Central memory CD8-positive, alpha-beta T cell (primary cell): Measurements from ENCODE around the gene PATL2.
A peak's percentile ranks its signal among the peaks of the same experiment; 100 is the strongest.
"Not testable (repeated sequence)": the region's sequence is repeated elsewhere in the genome, so short reads cannot be mapped to it uniquely, and the experiment has no call there.

Experiments
- ATAC-seq: fragments of 150-1000 bp; cut with Tn5 transposase; replicated peaks from 2 replicates; pipeline ENCODE4 v1.10.0; 2022; ENCODE audit warnings: mild to moderate bottlenecking, moderate FRiP score, moderate number of reproducible peaks; ENCODE audit not compliant: poor library complexity, severe bottlenecking; ENCODE audit errors: extremely low read depth
- DNase-seq, 2 donors: peaks; one replicate each; pipeline ENCODE4 v3.0.0; 2021; ENCODE audit warnings: low spot score in 2 of 2
- H3K27ac Mint-ChIP-seq: one replicate; pipeline ENCODE4 v1.8.0; 2022; ENCODE audit warnings: low read depth, mild to moderate bottlenecking, moderate library complexity, mixed read lengths
- H3K27me3 Mint-ChIP-seq: one replicate; pipeline ENCODE4 v1.8.0; 2022; ENCODE audit warnings: mixed read lengths
- H3K36me3 Mint-ChIP-seq: one replicate; pipeline ENCODE4 v1.8.0; 2022; ENCODE audit warnings: mild to moderate bottlenecking, moderate library complexity, mixed read lengths; ENCODE audit not compliant: insufficient read depth
- H3K4me1 Mint-ChIP-seq: one replicate; pipeline ENCODE4 v1.8.0; 2022; ENCODE audit warnings: mixed read lengths
- H3K4me3 Mint-ChIP-seq: one replicate; pipeline ENCODE4 v1.8.0; 2022; ENCODE audit warnings: mild to moderate bottlenecking, moderate library complexity, mixed read lengths
- H3K9me3 Mint-ChIP-seq: one replicate; pipeline ENCODE4 v1.8.0; 2022; ENCODE audit warnings: mixed read lengths

Gene PATL2

GRCh38 chr15:44641651-44642050 is 69.5 kb downstream of the PATL2 start:
- Mint-ChIP-seq H3K27me3 (no peaks in the 10 kb centered on the region), H3K4me1 (peaks cover 45% of the 10 kb centered on the region), H3K27ac (peak overlapping the region; percentile 68), H3K9me3 (peaks cover 7% of the 10 kb centered on the region), H3K36me3 (peaks cover 34% of the 10 kb centered on the region), H3K4me3 (no peak overlapping the region)
- ATAC-seq (no peak), DNase-seq (no peak)

GRCh38 chr15:44636976-44637375 is 74.1 kb downstream of the PATL2 start:
- no peak for ATAC-seq
- Mint-ChIP-seq H3K4me3 (no peak overlapping the region), H3K9me3 (no peaks in the 10 kb centered on the region), H3K27me3 (no peaks in the 10 kb centered on the region), H3K27ac (no peak overlapping the region), H3K4me1 (peaks cover 15% of the 10 kb centered on the region), H3K36me3 (peaks cover 63% of the 10 kb centered on the region)
- no peak for DNase-seq

GRCh38 chr15:44633603-44634002 is 77.5 kb downstream of the PATL2 start:
- Mint-ChIP-seq H3K4me3 (no peak overlapping the region), H3K36me3 (peaks cover 62% of the 10 kb centered on the region), H3K9me3 (no peaks in the 10 kb centered on the region), H3K27me3 (no peaks in the 10 kb centered on the region), H3K4me1 (peaks cover 10% of the 10 kb centered on the region), H3K27ac (peak overlapping the region; percentile 49)
- DNase-seq (no peak), ATAC-seq (no peak)

- not testable (repeated sequence) for ATAC-seq, H3K27me3 Mint-ChIP-seq, H3K9me3 Mint-ChIP-seq, DNase-seq, H3K4me3 Mint-ChIP-seq
- H3K27ac Mint-ChIP-seq = peak overlapping the region; percentile 32
- peaks cover 48% of the 10 kb centered on the region for H3K36me3 Mint-ChIP-seq
- H3K4me1 Mint-ChIP-seq = peaks cover 11% of the 10 kb centered on the region
Measured at GRCh38 chr15:44625286-44625685, 85.8 kb downstream of the PATL2 start.

GRCh38 chr15:44623178-44623577 is 87.9 kb downstream of the PATL2 start:
- H3K27ac Mint-ChIP-seq = peak overlapping the region; percentile 24
- peaks cover 45% of the 10 kb centered on the region for H3K36me3 Mint-ChIP-seq
- H3K4me3 Mint-ChIP-seq = no peak overlapping the region
- DNase-seq (no peak), ATAC-seq (no peak)
- no peaks in the 10 kb centered on the region for H3K27me3 Mint-ChIP-seq
- peaks cover 11% of the 10 kb centered on the region for H3K4me1 Mint-ChIP-seq
- H3K9me3 Mint-ChIP-seq = no peaks in the 10 kb centered on the region

GRCh38 chr15:44620081-44620480 is 91.0 kb downstream of the PATL2 start:
- H3K9me3 Mint-ChIP-seq = no peaks in the 10 kb centered on the region
- H3K4me3 Mint-ChIP-seq = no peak overlapping the region
- ATAC-seq = no peak
- no peaks in the 10 kb centered on the region for H3K4me1 Mint-ChIP-seq
- peaks cover 41% of the 10 kb centered on the region for H3K36me3 Mint-ChIP-seq
- no peak overlapping the region for H3K27ac Mint-ChIP-seq
- no peaks in the 10 kb centered on the region for H3K27me3 Mint-ChIP-seq
- no peak for DNase-seq

GRCh38 chr15:44616974-44617373 is 94.1 kb downstream of the PATL2 start:
- Mint-ChIP-seq H3K4me1 (no peaks in the 10 kb centered on the region), H3K27me3 (no peaks in the 10 kb centered on the region), H3K4me3 (no peak overlapping the region), H3K9me3 (no peaks in the 10 kb centered on the region), H3K27ac (no peak overlapping the region), H3K36me3 (peaks cover 39% of the 10 kb centered on the region)
- DNase-seq = no peak
- ATAC-seq = no peak
